ENCODE measurements around the gene PRKCD.

The PRKCD gene

GRCh38 chr3:53175613-53176540 lies 14.9 kb downstream of the PRKCD start:
- DNase-seq = no peak
- H3K4me1 ChIP-seq = no peaks in the 10 kb centered on the region
- no peaks in the 10 kb centered on the region for H3K36me3 ChIP-seq
- no peak overlapping the region for H3K4me3 ChIP-seq (ENCODE audit: low read depth, low read length)
- TF ChIP-seq CTCF (IDR thresholded peaks at IDR 0.05; ENCODE audit: low read depth, low read length) = no peak
- no peaks in the 10 kb centered on the region for H3K9me3 ChIP-seq
- H3K27me3 ChIP-seq = no peaks in the 10 kb centered on the region

- no peaks in the 10 kb centered on the region for H3K36me3 ChIP-seq
- H3K9me3 ChIP-seq = no peaks in the 10 kb centered on the region
- H3K4me1 ChIP-seq = no peaks in the 10 kb centered on the region
- TF ChIP-seq CTCF (IDR thresholded peaks at IDR 0.05; ENCODE audit: low read depth, low read length) = no peak
- no peak overlapping the region for H3K4me3 ChIP-seq (ENCODE audit: low read depth, low read length)
- no peak for DNase-seq
- no peaks in the 10 kb centered on the region for H3K27me3 ChIP-seq
Observed at GRCh38 chr3:53178246-53178645, 17.2 kb downstream of the PRKCD start.

- no peaks in the 10 kb centered on the region for H3K36me3 ChIP-seq
- H3K4me3 ChIP-seq (ENCODE audit: low read depth, low read length) = no peak overlapping the region
- no peaks in the 10 kb centered on the region for H3K4me1 ChIP-seq
Observed at GRCh38 chr3:53179580-53179979, 18.6 kb downstream of the PRKCD start.

GRCh38 chr3:53180305-53181023 lies 19.5 kb downstream of the PRKCD start:
- no peak overlapping the region for H3K4me3 ChIP-seq (ENCODE audit: low read depth, low read length)

More at GRCh38 chr3:53179580-53179979, 18.6 kb downstream of the PRKCD start:
- H3K9me3 ChIP-seq = no peaks in the 10 kb centered on the region
- no peak for TF ChIP-seq CTCF (IDR thresholded peaks at IDR 0.05; ENCODE audit: low read depth, low read length)
- H3K27me3 ChIP-seq = no peaks in the 10 kb centered on the region
- DNase-seq = no peak

GRCh38 chr3:53181024-53181371 lies 20.0 kb downstream of the PRKCD start:
- TF ChIP-seq CTCF (IDR thresholded peaks at IDR 0.05; ENCODE audit: low read depth, low read length) = no peak
- Histone ChIP-seq H3K27me3 (no peaks in the 10 kb centered on the region), H3K36me3 (no peaks in the 10 kb centered on the region), H3K9me3 (no peaks in the 10 kb centered on the region), H3K4me1 (no peaks in the 10 kb centered on the region), H3K4me3 (ENCODE audit: low read depth, low read length) (no peak overlapping the region)
- DNase-seq = no peak

More at GRCh38 chr3:53180305-53181023, 19.5 kb downstream of the PRKCD start:
- Histone ChIP-seq H3K27me3 (no peaks in the 10 kb centered on the region), H3K9me3 (no peaks in the 10 kb centered on the region), H3K36me3 (no peaks in the 10 kb centered on the region), H3K4me1 (no peaks in the 10 kb centered on the region)
- TF ChIP-seq CTCF (IDR thresholded peaks at IDR 0.05; ENCODE audit: low read depth, low read length) = no peak
- DNase-seq = no peak

- no peak for DNase-seq
- no peaks in the 10 kb centered on the region for H3K4me1 ChIP-seq
- H3K4me3 ChIP-seq (ENCODE audit: low read depth, low read length) = no peak overlapping the region
- H3K27me3 ChIP-seq = no peaks in the 10 kb centered on the region
- TF ChIP-seq CTCF (IDR thresholded peaks at IDR 0.05; ENCODE audit: low read depth, low read length) = no peak
- no peaks in the 10 kb centered on the region for H3K36me3 ChIP-seq
- no peaks in the 10 kb centered on the region for H3K9me3 ChIP-seq
Observed at GRCh38 chr3:53181528-53181927, 20.5 kb downstream of the PRKCD start.

Data from BE2C (cell line).